T-helper 2 cell treated with Interferon-gamma antibody and Interleukin-4, amounts not matched to agents 5 μg/mL and 100 μg/mL, for 36 hours (primary cell): ENCODE results near the gene CCDC7.
"Not testable (repeated sequence)": the region's sequence is repeated elsewhere in the genome, so short reads cannot be mapped to it uniquely, and the experiment has no call there.

ENCODE experiments used
- DNase-seq: peaks from one replicate; pipeline ENCODE4 v3.0.0; 2021; ENCODE audit warnings: low spot score
- H3K27ac Mint-ChIP-seq: one replicate; pipeline ENCODE4 v1.8.0; 2021; ENCODE audit warnings: mild to moderate bottlenecking, mixed read lengths
- H3K27me3 Mint-ChIP-seq: one replicate; pipeline ENCODE4 v1.8.0; 2021; ENCODE audit warnings: low read depth, mixed read lengths
- H3K36me3 Mint-ChIP-seq: one replicate; pipeline ENCODE4 v1.8.0; 2021; ENCODE audit warnings: low read depth, mixed read lengths
- H3K4me1 Mint-ChIP-seq: one replicate; pipeline ENCODE4 v1.8.0; 2021; ENCODE audit warnings: low read depth, mixed read lengths
- H3K4me3 Mint-ChIP-seq: one replicate; pipeline ENCODE4 v1.8.0; 2022; ENCODE audit warnings: mild to moderate bottlenecking, moderate library complexity, mixed read lengths
- H3K9me3 Mint-ChIP-seq: one replicate; pipeline ENCODE4 v1.8.0; 2021; ENCODE audit warnings: mixed read lengths

The CCDC7 gene

GRCh38 chr10:32556783-32557395 lies 110.9 kb downstream of the CCDC7 start:
- no peak for DNase-seq
- H3K4me1 Mint-ChIP-seq, result no peaks in the 10 kb centered on the region
- no peak overlapping the region for H3K27ac Mint-ChIP-seq
- no peak overlapping the region for H3K4me3 Mint-ChIP-seq
- no peaks in the 10 kb centered on the region for H3K27me3 Mint-ChIP-seq
- H3K36me3 Mint-ChIP-seq, result peaks cover 4% of the 10 kb centered on the region
- peaks cover 3% of the 10 kb centered on the region for H3K9me3 Mint-ChIP-seq

GRCh38 chr10:32562695-32563094 lies 116.8 kb downstream of the CCDC7 start:
- not testable (repeated sequence) for H3K27me3 Mint-ChIP-seq, H3K4me1 Mint-ChIP-seq, H3K9me3 Mint-ChIP-seq, DNase-seq, H3K36me3 Mint-ChIP-seq, H3K27ac Mint-ChIP-seq, H3K4me3 Mint-ChIP-seq

- Mint-ChIP-seq H3K9me3 (no peaks in the 10 kb centered on the region), H3K27me3 (no peaks in the 10 kb centered on the region), H3K4me3 (no peak overlapping the region), H3K36me3 (no peaks in the 10 kb centered on the region), H3K4me1 (no peaks in the 10 kb centered on the region), H3K27ac (no peak overlapping the region)
- no peak for DNase-seq
These were observed 131.5 kb downstream of the CCDC7 start for GRCh38 chr10:32577448-32577847.

GRCh38 chr10:32582946-32583345 lies 137.0 kb downstream of the CCDC7 start:
- no peak overlapping the region for H3K4me3 Mint-ChIP-seq
- no peak for DNase-seq
- no peaks in the 10 kb centered on the region for H3K27me3 Mint-ChIP-seq
- H3K9me3 Mint-ChIP-seq, result no peaks in the 10 kb centered on the region
- peaks cover 2% of the 10 kb centered on the region for H3K4me1 Mint-ChIP-seq
- H3K27ac Mint-ChIP-seq, result no peak overlapping the region
- H3K36me3 Mint-ChIP-seq, result peaks cover 5% of the 10 kb centered on the region

GRCh38 chr10:32598022-32598421 lies 152.1 kb downstream of the CCDC7 start:
- H3K27me3 Mint-ChIP-seq, H3K4me3 Mint-ChIP-seq, DNase-seq, H3K36me3 Mint-ChIP-seq, H3K4me1 Mint-ChIP-seq, H3K27ac Mint-ChIP-seq: not testable (repeated sequence)
- H3K9me3 Mint-ChIP-seq, result peaks cover 21% of the 10 kb centered on the region

GRCh38 chr10:32600317-32600716 lies 154.4 kb downstream of the CCDC7 start:
- Mint-ChIP-seq H3K4me1 (no peaks in the 10 kb centered on the region), H3K9me3 (peaks cover 23% of the 10 kb centered on the region), H3K36me3 (peaks cover 8% of the 10 kb centered on the region), H3K27ac (no peak overlapping the region), H3K27me3 (no peaks in the 10 kb centered on the region), H3K4me3 (no peak overlapping the region)
- no peak for DNase-seq

- H3K4me3 Mint-ChIP-seq, H3K27ac Mint-ChIP-seq, H3K36me3 Mint-ChIP-seq, H3K4me1 Mint-ChIP-seq, H3K27me3 Mint-ChIP-seq, DNase-seq: not testable (repeated sequence)
- peaks cover 23% of the 10 kb centered on the region for H3K9me3 Mint-ChIP-seq
These were observed 155.6 kb downstream of the CCDC7 start for GRCh38 chr10:32601562-32601961.

- no peak for DNase-seq
- Mint-ChIP-seq H3K4me3 (no peak overlapping the region), H3K27ac (no peak overlapping the region), H3K27me3 (no peaks in the 10 kb centered on the region), H3K9me3 (peaks cover 13% of the 10 kb centered on the region), H3K4me1 (no peaks in the 10 kb centered on the region), H3K36me3 (peaks cover 8% of the 10 kb centered on the region)
These were observed 159.8 kb downstream of the CCDC7 start for GRCh38 chr10:32605787-32606186.

- H3K9me3 Mint-ChIP-seq, result peaks cover 40% of the 10 kb centered on the region
- H3K4me1 Mint-ChIP-seq, H3K36me3 Mint-ChIP-seq, H3K4me3 Mint-ChIP-seq, H3K27ac Mint-ChIP-seq, H3K27me3 Mint-ChIP-seq, DNase-seq: not testable (repeated sequence)
These were observed 164.6 kb downstream of the CCDC7 start for GRCh38 chr10:32610543-32610942.

- Mint-ChIP-seq H3K27me3 (no peaks in the 10 kb centered on the region), H3K4me1 (no peaks in the 10 kb centered on the region), H3K27ac (no peak overlapping the region), H3K4me3 (no peak overlapping the region), H3K36me3 (peaks cover 1% of the 10 kb centered on the region), H3K9me3 (peaks cover 47% of the 10 kb centered on the region)
- DNase-seq, result no peak
These were observed 170.5 kb downstream of the CCDC7 start for GRCh38 chr10:32616438-32616837.

- Mint-ChIP-seq H3K36me3 (peaks cover 2% of the 10 kb centered on the region), H3K4me3 (no peak overlapping the region), H3K27ac (no peak overlapping the region), H3K27me3 (no peaks in the 10 kb centered on the region), H3K4me1 (no peaks in the 10 kb centered on the region), H3K9me3 (peaks cover 35% of the 10 kb centered on the region)
- DNase-seq, result no peak
These were observed 172.5 kb downstream of the CCDC7 start for GRCh38 chr10:32618482-32618881.

GRCh38 chr10:32621969-32622368 lies 176.0 kb downstream of the CCDC7 start:
- H3K36me3 Mint-ChIP-seq, result peaks cover 7% of the 10 kb centered on the region

GRCh38 chr10:32622409-32622808 lies 176.5 kb downstream of the CCDC7 start:
- Mint-ChIP-seq H3K4me1 (no peaks in the 10 kb centered on the region), H3K4me3 (no peak overlapping the region), H3K27me3 (no peaks in the 10 kb centered on the region), H3K36me3 (peaks cover 7% of the 10 kb centered on the region), H3K9me3 (peaks cover 23% of the 10 kb centered on the region), H3K27ac (no peak overlapping the region)
- no peak for DNase-seq

More at GRCh38 chr10:32621969-32622368, 176.0 kb downstream of the CCDC7 start:
- no peaks in the 10 kb centered on the region for H3K4me1 Mint-ChIP-seq
- peaks cover 20% of the 10 kb centered on the region for H3K9me3 Mint-ChIP-seq
- H3K27ac Mint-ChIP-seq, result no peak overlapping the region
- DNase-seq, result no peak
- H3K27me3 Mint-ChIP-seq, result no peaks in the 10 kb centered on the region
- no peak overlapping the region for H3K4me3 Mint-ChIP-seq

GRCh38 chr10:32627183-32627582 lies 181.2 kb downstream of the CCDC7 start:
- no peaks in the 10 kb centered on the region for H3K27me3 Mint-ChIP-seq
- no peak for DNase-seq
- peaks cover 13% of the 10 kb centered on the region for H3K9me3 Mint-ChIP-seq
- H3K4me1 Mint-ChIP-seq, result peaks cover 1% of the 10 kb centered on the region
- no peak overlapping the region for H3K4me3 Mint-ChIP-seq
- H3K36me3 Mint-ChIP-seq, result peaks cover 7% of the 10 kb centered on the region
- no peak overlapping the region for H3K27ac Mint-ChIP-seq

- no peak overlapping the region for H3K27ac Mint-ChIP-seq
- peaks cover 3% of the 10 kb centered on the region for H3K36me3 Mint-ChIP-seq
- peaks cover 3% of the 10 kb centered on the region for H3K4me1 Mint-ChIP-seq
- no peak overlapping the region for H3K4me3 Mint-ChIP-seq
- DNase-seq, result no peak
- H3K9me3 Mint-ChIP-seq, result peaks cover 13% of the 10 kb centered on the region
- no peaks in the 10 kb centered on the region for H3K27me3 Mint-ChIP-seq
These were observed 184.0 kb downstream of the CCDC7 start for GRCh38 chr10:32629910-32630309.
